Measurements from ENCODE around the gene CEP152.

Gene CEP152

GRCh38 chr15:48811325-48811958, 573 bp upstream of the CEP152 start:
- no peak for DNase-seq

- DNase-seq, result peak; percentile 80
Measured at GRCh38 chr15:48806151-48806550, 4.7 kb downstream of the CEP152 start.

DNA sequence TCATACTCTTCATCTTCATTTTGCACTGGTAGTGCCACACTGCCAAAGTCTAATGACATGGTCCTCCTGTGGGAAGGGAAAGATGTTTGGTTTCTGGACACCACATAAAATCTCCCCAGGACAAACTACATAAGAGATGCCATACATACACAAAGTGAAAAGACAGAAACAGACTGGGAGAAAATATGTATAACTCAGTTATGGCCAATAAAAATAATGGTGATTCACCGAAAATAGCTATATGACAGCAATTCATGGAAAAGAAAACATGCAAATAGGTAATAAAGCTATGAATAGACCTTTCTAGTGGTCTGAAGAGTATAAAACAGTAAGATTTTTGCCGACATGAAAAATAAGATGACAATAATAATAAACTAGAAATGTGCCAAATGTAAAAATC, 5.3 kb downstream of the CEP152 start:
- DNase-seq, result peak; percentile 55

DNA sequence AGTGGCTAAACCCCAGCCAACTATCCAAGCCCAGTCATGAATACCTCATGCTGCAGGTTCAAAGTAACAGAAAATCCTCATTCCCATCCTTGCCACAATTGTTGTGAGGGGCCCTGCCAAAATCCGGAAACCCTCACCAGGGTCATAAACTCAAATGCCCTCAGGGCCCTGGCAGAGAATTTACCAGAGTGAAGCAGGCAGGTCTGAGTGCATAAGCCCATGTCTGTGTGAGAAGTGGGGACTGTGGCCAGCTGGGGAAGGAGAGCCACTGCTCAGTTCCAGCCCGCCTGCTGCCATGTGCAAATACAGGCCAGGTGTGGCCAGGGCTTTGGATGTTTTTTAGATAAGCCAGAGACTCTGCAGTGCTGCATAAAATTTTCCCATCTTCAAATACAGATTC, 7.0 kb downstream of the CEP152 start:
- DNase-seq, result no peak

GRCh38 chr15:48802867-48803266, 8.0 kb downstream of the CEP152 start:
- peak; percentile 94 for DNase-seq

- no peak for DNase-seq
Measured at GRCh38 chr15:48802257-48802656, 8.6 kb downstream of the CEP152 start.

DNA sequence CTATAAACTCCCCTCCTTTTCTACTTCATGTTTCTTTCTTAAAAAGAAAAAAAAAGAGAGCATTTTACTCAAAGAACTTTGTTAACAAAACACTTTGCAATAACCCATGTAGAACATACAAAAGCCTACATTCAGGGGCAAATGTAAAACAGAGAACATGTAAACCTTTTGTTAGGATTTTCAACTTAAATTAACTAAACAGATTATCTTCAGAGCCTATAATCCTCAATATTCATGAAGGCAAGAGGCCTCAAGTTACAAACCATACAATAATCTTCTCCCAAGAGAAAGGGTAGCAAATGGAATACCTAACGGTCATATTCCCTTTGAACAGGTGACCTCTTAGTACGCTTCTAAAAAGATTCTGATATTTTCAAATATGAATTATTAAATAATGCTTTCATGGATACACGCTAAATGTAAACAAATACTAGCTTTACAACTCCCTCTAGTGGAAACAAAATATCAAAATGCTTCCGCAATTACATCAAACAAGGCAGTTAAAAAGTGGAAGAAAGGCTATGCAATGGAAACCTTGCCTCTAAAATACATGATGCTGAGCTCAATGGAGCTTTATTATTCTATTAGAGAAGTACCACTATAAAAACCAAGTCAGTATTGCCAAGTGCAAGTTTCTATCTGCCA, 9.9 kb downstream of the CEP152 start:
- DNase-seq, result peak; percentile 54

GRCh38 chr15:48800245-48800644, 10.6 kb downstream of the CEP152 start:
- no peak for DNase-seq

DNA sequence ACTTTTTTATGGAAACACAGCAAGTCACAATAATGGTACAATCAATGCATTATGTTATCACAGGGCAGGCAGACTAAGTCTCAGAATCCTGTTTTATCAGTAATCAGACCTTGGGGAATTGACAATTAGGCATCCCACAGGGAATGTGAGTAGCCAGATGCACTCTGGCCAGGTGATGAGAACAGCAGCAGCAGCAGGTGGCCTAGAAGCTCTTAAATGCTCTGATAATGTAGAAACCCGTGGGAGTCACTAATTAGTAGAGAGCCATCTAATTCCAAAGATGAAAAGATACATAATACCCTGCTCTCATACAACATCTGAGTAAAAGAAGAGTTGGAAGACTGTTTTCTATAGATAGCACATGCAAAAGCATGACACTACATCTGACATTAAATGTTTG, 12.6 kb downstream of the CEP152 start:
- no peak for DNase-seq

- DNase-seq, result no peak
Measured at GRCh38 chr15:48796930-48797329, 13.9 kb downstream of the CEP152 start.

GRCh38 chr15:48796521-48796920, 14.3 kb downstream of the CEP152 start:
- DNase-seq, result no peak

DNA sequence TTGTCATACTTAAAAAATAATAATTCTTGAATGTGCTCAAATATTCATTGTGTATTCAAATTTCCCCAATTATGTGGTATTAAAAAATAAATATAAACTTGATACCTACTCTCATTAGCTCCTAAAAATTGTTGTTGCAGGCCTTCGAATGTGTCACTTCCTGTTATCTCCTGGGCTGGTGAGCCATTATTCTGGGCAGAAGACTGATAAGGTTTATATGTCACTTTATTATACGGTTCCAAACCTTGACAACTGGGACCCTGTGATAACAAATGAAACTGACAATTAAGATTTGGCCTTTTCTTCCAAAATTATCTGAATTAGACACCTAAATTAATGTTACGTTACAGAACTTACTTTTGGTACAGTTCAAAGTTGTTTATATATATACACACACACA, 15.0 kb downstream of the CEP152 start:
- DNase-seq, result no peak

- DNase-seq, result no peak
Measured at GRCh38 chr15:48794697-48795134, 16.2 kb downstream of the CEP152 start.

DNA sequence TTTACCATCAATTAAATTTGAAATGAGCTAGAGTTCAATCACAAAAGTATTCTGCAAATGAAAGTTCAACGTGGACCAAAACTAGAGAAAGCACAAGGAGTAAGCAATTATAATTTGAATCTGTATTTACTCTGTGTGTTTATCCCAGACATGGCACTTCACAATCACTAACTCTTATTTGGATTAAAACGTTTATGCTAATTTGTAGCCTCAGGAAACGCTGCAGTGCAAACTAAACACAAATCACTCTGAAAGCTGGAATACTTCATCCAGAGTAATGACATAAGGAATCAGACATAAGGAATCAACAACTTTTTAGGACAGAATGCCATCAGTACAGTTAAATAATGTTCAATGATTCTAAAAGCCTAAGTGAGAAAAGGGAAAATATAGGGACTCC, 18.5 kb downstream of the CEP152 start:
- no peak for DNase-seq

DNA sequence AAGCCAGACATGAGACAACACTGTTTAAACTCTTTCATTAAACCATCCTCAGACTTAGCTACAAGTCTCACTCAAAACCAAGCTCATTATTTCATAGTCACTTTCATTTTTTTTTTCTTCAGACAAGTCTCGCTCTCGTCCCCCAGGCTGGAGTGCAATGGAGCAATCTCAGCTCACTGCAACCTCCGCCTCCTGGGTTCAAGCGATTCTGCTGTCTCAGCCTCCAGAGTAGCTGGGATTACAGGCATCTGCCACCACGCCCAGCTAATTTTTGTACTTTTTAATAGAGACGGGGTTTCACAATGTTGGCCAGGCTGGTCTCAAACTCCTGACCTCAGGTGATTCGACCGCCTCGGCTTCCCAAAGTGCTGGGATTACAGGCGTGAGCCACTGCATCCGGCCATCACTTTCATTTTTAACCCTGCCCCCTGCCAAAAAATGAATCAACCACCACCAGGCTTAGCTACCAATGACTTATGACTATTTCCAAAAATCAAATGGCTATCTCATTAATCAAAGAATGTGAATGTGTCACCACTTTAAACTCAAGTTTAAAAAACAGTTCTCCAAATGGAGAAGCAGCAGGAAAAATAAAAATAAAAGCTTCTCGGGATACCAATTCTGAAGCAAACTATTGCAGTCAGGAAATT, 20.3 kb downstream of the CEP152 start:
- peak; percentile 24 for DNase-seq

DNA sequence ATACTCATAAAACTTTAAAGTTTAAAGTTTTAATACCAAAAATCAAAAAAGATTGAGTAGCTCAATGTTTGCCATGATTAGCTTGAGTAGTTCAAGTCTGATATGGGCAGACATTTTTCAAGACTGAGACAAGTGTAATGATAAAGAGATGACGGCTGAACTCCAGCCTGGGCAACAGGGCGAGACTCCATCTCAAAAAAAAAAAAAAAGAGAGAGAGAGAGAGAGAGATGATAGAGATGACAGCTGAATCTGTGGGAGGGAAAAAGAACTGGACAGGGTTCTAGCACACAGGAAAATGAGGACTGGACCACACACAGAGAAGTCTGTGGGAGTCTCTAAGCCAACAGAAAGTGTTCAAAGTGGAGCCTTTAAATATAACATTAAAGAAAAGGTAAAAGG, 25.2 kb downstream of the CEP152 start:
- no peak for DNase-seq

GRCh38 chr15:48785195-48785594, 25.7 kb downstream of the CEP152 start:
- DNase-seq, result no peak

DNA sequence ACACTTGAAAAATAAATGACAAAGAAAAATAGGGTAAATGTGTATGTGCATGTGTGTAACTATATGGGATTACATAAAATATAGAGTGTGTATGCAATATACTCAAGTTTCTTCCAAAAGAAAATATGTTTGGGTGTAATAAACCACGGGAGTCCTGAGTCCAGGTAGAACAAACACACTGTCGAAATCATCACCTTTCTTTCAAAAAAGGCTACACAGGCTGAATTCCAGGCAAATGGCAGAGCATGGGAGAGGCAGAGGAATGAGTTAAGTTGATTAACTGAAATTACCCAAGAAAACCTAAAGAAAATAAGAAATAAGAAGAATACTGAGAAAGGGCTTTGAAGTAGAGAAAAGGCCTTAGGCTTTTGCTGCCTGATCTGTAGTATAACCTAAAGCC, 26.1 kb downstream of the CEP152 start:
- no peak for DNase-seq

GRCh38 chr15:48782911-48783310, 28.0 kb downstream of the CEP152 start:
- DNase-seq, result no peak

DNA sequence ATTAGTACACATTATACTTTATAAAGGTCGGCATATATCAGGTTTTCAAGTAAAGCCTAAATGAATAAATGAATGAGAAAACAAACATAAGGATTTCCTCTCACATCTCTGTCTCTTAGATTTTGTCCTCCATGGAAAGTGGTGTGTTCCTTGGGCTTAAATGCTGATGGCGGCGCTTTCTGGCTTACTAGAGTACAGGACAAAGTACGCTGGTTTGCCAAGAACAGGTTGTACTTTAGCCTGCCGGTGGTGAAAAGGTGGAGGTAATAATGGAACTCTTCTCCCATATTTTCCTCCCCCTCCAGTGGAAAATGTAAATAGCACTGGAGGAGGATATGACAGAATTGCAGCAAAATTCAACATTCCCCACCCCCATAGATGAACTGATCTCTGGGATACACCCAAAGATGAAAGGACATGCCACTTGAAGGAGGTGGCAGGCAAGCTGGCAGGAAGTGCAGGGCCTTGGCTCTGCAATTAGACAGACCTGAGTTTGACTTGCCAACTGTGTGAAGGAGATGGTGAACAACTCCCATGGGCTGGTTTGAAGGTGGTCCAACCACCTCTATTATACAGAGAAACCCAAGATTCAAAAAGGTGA, 29.3 kb downstream of the CEP152 start:
- DNase-seq, result no peak

DNA sequence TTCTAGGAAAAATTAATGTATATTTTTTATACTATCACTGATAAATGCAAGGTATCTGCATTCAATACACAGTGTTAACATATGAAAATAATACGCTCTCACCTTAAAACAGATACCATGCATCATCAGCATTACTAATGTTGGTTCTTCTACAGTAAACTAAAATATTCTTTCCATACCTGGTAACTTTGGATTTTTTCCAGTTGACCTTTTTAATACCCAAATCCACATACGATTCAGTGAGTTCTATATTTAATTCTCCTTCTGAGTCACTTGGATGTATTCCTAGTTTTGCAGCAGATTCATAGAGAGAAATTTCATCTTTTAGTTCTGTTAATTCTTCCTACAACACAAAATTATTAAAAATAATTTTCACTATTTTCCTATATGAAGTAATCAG, 29.9 kb downstream of the CEP152 start:
- DNase-seq, result no peak

- no peak for DNase-seq
Measured at GRCh38 chr15:48778331-48778730, 32.5 kb downstream of the CEP152 start.

DNA sequence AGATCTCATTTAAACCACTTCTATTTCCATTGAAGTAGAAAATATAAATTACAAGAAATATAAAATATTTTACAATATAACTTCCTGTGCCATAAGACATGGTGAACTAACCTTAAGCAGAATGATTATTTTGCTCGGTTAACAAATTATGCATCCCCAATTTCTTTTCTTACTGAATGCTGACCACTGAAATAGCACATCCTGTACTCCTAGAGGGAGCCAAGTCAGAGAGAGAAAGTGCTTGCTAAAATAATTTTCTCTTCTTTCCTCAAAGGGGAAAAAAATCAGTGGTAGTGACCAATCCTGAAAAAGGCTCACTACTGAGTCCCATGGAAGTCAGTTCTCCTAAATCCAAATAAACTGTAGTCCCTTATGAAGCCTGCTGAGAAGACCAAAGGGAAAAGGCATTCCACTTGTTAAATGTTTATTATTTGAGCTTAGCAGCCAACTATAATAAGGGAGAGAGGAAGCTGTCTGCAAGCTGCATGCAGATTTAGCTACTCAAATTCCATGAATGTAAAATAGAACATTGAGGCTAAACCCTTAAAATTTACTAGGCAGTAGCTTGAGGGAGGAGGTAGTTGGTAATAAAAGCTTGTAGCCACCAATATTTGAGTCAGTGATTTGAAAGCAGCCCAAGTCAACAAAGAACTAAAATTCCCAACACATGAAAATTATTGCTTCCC, 33.1 kb downstream of the CEP152 start:
- DNase-seq, result no peak
